IMR-90 (cell line): Measurements from ENCODE around the gene GNAT1. TPM values are rescaled to one million over a fixed set of nuclear protein-coding genes. Genes with fewer than 3 reads are reported as not detected.

Experiments
- ATAC-seq: fragments of 200-7000 bp; cut with Tn5 transposase; 2 replicates; pipeline ENCODE4 v1.9.1; 2020; ENCODE audit warnings: low read depth, mild to moderate bottlenecking, moderate library complexity
- BruUV-seq: library from RNA; stranded (reverse); fragments of 400-500 nt; replicated peaks from 2 replicates; lab custom pipeline; 2021; lab: Mats Ljungman, UMichigan
- CTCF ChIA-PET: fragments of 300-600 bp; formaldehyde crosslinking; extraction: SDS; loops from one replicate; lab custom pipeline; 2021; ENCODE audit warnings: antibody characterized with exemption; lab: Yijun Ruan, JAX
- POLR2A ChIA-PET: fragments of 300-600 bp; sonication (Branson Sonifier 250); formaldehyde crosslinking; loops from one replicate; lab custom pipeline; 2022; ENCODE audit warnings: antibody characterized with exemption; ENCODE audit not compliant: unreplicated experiment; lab: Charles Lee
- DNase-seq: peaks from one replicate; pipeline ENCODE4 v3.0.0; 2013
- H2AFZ ChIP-seq: replicated peaks from 2 replicates; pipeline ENCODE3; 2013; ENCODE audit warnings: low read length, mild to moderate bottlenecking; ENCODE audit not compliant: poor library complexity
- H2AK5ac ChIP-seq: 2 replicates; pipeline ENCODE4 v1.6.1; 2013; ENCODE audit warnings: low read depth, low read length, inconsistent platforms
- H2AK9ac ChIP-seq: replicated peaks from 2 replicates; pipeline ENCODE3; 2013; ENCODE audit warnings: mild to moderate bottlenecking, low read depth, low read length, moderate library complexity; ENCODE audit not compliant: poor library complexity
- H2BK120ac ChIP-seq: 2 replicates; pipeline ENCODE4 v1.6.1; 2013; ENCODE audit warnings: low read depth, low read length, inconsistent platforms
- H2BK15ac ChIP-seq: 3 replicates; pipeline ENCODE4 v1.6.1; 2013; ENCODE audit warnings: low read depth, low read length, inconsistent platforms
- H2BK20ac ChIP-seq: 2 replicates; pipeline ENCODE4 v1.6.1; 2013; ENCODE audit warnings: low read depth, mild to moderate bottlenecking, inconsistent platforms, low read length, moderate library complexity
- H2BK5ac ChIP-seq: 2 replicates; pipeline ENCODE4 v1.6.1; 2013; ENCODE audit warnings: mild to moderate bottlenecking, low read depth, low read length, inconsistent platforms; ENCODE audit not compliant: poor library complexity, severe bottlenecking
- H3K14ac ChIP-seq: replicated peaks from 2 replicates; pipeline ENCODE4 v1.6.1; 2013; ENCODE audit warnings: low read depth, low read length, inconsistent platforms
- H3K18ac ChIP-seq: 2 replicates; pipeline ENCODE4 v1.6.1; 2013; ENCODE audit warnings: low read depth, low read length, control low read depth
- H3K23ac ChIP-seq: 2 replicates; pipeline ENCODE4 v1.6.1; 2013; ENCODE audit warnings: low read depth, low read length, inconsistent platforms
- H3K27ac ChIP-seq: 2 replicates; pipeline ENCODE4 v1.5.1; 2013; ENCODE audit warnings: mild to moderate bottlenecking, control low read depth, low read length; ENCODE audit not compliant: insufficient read depth
- H3K27me3 ChIP-seq: 2 replicates; pipeline ENCODE4 v1.6.1; 2013; ENCODE audit warnings: low read length; ENCODE audit not compliant: control insufficient read depth, insufficient read depth
- H3K36me3 ChIP-seq: 2 replicates; pipeline ENCODE4 v1.6.1; 2013; ENCODE audit warnings: low read length, mixed read lengths; ENCODE audit not compliant: control insufficient read depth, insufficient read depth
- H3K4ac ChIP-seq: 2 replicates; pipeline ENCODE4 v1.6.1; 2013; ENCODE audit warnings: low read depth, low read length, inconsistent platforms
- H3K4me1 ChIP-seq: 2 replicates; pipeline ENCODE4 v1.6.1; 2013; ENCODE audit warnings: low read length, mixed read lengths; ENCODE audit not compliant: control insufficient read depth, insufficient read depth
- H3K4me2 ChIP-seq: 2 replicates; pipeline ENCODE4 v1.6.1; 2013; ENCODE audit warnings: low read depth, mild to moderate bottlenecking, control low read depth, low read length, moderate library complexity
- H3K4me3 ChIP-seq: 2 replicates; pipeline ENCODE4 v1.5.1; 2013; ENCODE audit warnings: low read depth, mild to moderate bottlenecking, control low read depth, low read length, moderate library complexity; ENCODE audit not compliant: insufficient read depth
- H3K56ac ChIP-seq: 2 replicates; pipeline ENCODE4 v1.6.1; 2013; ENCODE audit warnings: low read length, inconsistent platforms; ENCODE audit not compliant: insufficient read depth; ENCODE audit errors: extremely low read depth
- H3K79me1 ChIP-seq, 2 experiments: 2 replicates each; pipeline ENCODE4 v1.6.1; 2013; ENCODE audit warnings: low read length in 2 of 2, inconsistent platforms in 1 of 2, low read depth in 1 of 2
- H3K9ac ChIP-seq: 2 replicates; pipeline ENCODE4 v1.6.1; 2013; ENCODE audit warnings: low read depth, low read length, control low read depth
- H3K9me1 ChIP-seq: 2 replicates; pipeline ENCODE4 v1.6.1; 2013; ENCODE audit warnings: low read length, inconsistent platforms; ENCODE audit not compliant: insufficient read depth
- H3K9me3 ChIP-seq: 2 replicates; pipeline ENCODE4 v1.6.1; 2013; ENCODE audit warnings: low read length; ENCODE audit not compliant: control insufficient read depth, insufficient read depth
- H4K20me1 ChIP-seq: 2 replicates; pipeline ENCODE4 v1.6.1; 2013; ENCODE audit warnings: low read length, inconsistent platforms; ENCODE audit not compliant: insufficient read depth
- H4K5ac ChIP-seq: 2 replicates; pipeline ENCODE4 v1.6.1; 2013; ENCODE audit warnings: mild to moderate bottlenecking, low read depth, low read length, control low read depth
- H4K8ac ChIP-seq, 2 experiments: 2 replicates each; pipeline ENCODE4 v1.6.1; 2013; ENCODE audit warnings: low read depth in 2 of 2, low read length in 2 of 2, control low read depth in 1 of 2, inconsistent platforms in 1 of 2
- H4K91ac ChIP-seq: 2 replicates; pipeline ENCODE4 v1.6.1; 2013; ENCODE audit warnings: low read depth, low read length, inconsistent platforms; ENCODE audit not compliant: insufficient read depth
- CEBPB ChIP-seq: IDR thresholded peaks from 2 replicates; pipeline ENCODE4 v1.6.1; 2012; ENCODE audit warnings: low read depth, low read length, improper control_type of control experiment
- CTCF ChIP-seq: conservative IDR thresholded peaks from 2 replicates; pipeline ENCODE4 v1.5.1; 2012; ENCODE audit warnings: mild to moderate bottlenecking, low read depth, low read length, improper control_type of control experiment
- ELK1 ChIP-seq: fragments of 150-350 bp; IDR thresholded peaks from 2 replicates; pipeline ENCODE4 v1.6.1; 2016; ENCODE audit warnings: low read depth, mild to moderate bottlenecking, low read length, moderate library complexity, borderline replicate concordance
- MAFK ChIP-seq: IDR thresholded peaks from 2 replicates; pipeline ENCODE4 v1.6.1; 2012; ENCODE audit warnings: low read depth, low read length, improper control_type of control experiment
- MAZ ChIP-seq: IDR thresholded peaks from 2 replicates; pipeline ENCODE4 v1.6.1; 2012; ENCODE audit warnings: low read depth, mild to moderate bottlenecking, low read length, improper control_type of control experiment, moderate library complexity, borderline replicate concordance
- MXI1 ChIP-seq: IDR thresholded peaks from 2 replicates; pipeline ENCODE4 v1.6.1; 2012; ENCODE audit warnings: low read depth, mild to moderate bottlenecking, low read length, moderate library complexity, borderline replicate concordance
- NFE2L2 ChIP-seq: fragments of 150-350 bp; IDR thresholded peaks from 2 replicates; pipeline ENCODE4 v1.6.1; 2016; ENCODE audit warnings: low read depth, mild to moderate bottlenecking, low read length
- POLR2A ChIP-seq: IDR thresholded peaks from 2 replicates; pipeline ENCODE4 v1.6.1; 2012; ENCODE audit warnings: mild to moderate bottlenecking, low read depth, low read length
- RAD21 ChIP-seq: IDR thresholded peaks from 2 replicates; pipeline ENCODE4 v1.6.1; 2012; ENCODE audit warnings: low read length, improper control_type of control experiment
- RFX5 ChIP-seq: IDR thresholded peaks from 2 replicates; pipeline ENCODE4 v1.8.0; 2012; ENCODE audit warnings: low read depth, mild to moderate bottlenecking, low read length, moderate library complexity
- SMC3 ChIP-seq: fragments of 150-350 bp; IDR thresholded peaks from 2 replicates; pipeline ENCODE4 v1.6.1; 2016; ENCODE audit warnings: low read depth, mild to moderate bottlenecking, antibody characterized with exemption, low read length, moderate library complexity
- WGBS, 2 experiments: methylation state at CpG; one replicate each; pipeline versions ENCODE4 v1.1.5 to v1.1.7; 2013; ENCODE audit warnings: missing lambda C conversion rate in 2 of 2; ENCODE audit not compliant: insufficient read length in 1 of 2; ENCODE audit errors: extremely low coverage in 2 of 2; 5-methylcytosine and 5-hydroxymethylcytosine counted together
- dilution Hi-C: fragments of 300-500 bp; cut with HindIII; formaldehyde crosslinking; loops from one replicate; pipeline ENCODE4 v1.14.3; 2018; ENCODE audit warnings: low sequenced_read_pairs; ENCODE audit not compliant: unreplicated experiment
- in situ Hi-C: fragments of 300-500 bp; cut with MboI; formaldehyde crosslinking; loops from 3 replicates; pipeline ENCODE4 v1.14.3; 2019; ENCODE audit warnings: low sequenced_read_pairs, inconsistent platforms, mixed read lengths
- intact Hi-C: fragments of 100-400 bp; cut with micrococcal nuclease; formaldehyde crosslinking; loops from 2 replicates; pipeline ENCODE4 v1.10.0; 2022
- polyA plus RNA-seq, 3 experiments: library from polyadenylated mRNA; depleted of rRNA; stranded (reverse); fragments of >200 nt; gene quantifications; 2 replicates each; pipeline ENCODE4 v1.2.3, GENCODE V29; 2012; ENCODE audit warnings: low replicate concordance in 1 of 3
- total RNA-seq: library from RNA; depleted of rRNA; stranded (reverse); fragments of >200 nt; gene quantifications from 2 replicates; pipeline ENCODE4 v1.2.3, GENCODE V29; 2012
- TF ChIP-seq, protein P1 (sequence below): fragments of 150-350 bp; IDR thresholded peaks from 2 replicates; pipeline ENCODE4 v1.6.1; 2017; ENCODE audit warnings: mild to moderate bottlenecking, antibody characterized with exemption, low read length, low read depth

GNAT1 gene
- total and polyA plus RNA-seq, 2 of the 4 experiments (the other 2 are of a cell fraction): not detected

DNA sequence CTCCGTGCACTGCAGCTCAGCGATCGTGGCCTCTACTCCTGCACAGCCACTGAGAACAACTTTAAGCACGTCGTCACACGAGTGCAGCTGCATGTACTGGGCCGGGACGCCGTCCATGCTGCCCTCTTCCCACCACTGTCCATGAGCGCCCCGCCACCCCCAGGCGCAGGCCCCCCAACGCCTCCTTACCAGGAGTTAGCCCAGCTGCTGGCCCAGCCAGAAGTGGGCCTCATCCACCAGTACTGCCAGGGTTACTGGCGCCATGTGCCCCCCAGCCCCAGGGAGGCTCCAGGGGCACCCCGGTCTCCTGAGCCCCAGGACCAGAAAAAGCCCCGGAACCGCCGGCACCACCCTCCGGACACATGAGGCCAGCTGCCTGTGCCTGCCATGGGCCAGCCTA lies 3.7 kb upstream of the GNAT1 start:
- H3K27me3 ChIP-seq: peaks cover under 1% of the 10 kb centered on the region; the same call in 1 of the 2 replicates
- CTCF ChIA-PET: interaction anchor here (1.8 kb wide), 1 partner anchor 65 kb away, joined by 8 read pairs; no protein-coding TSS in a partner anchor
- no peaks in the 10 kb centered on the region for H3K79me1 ChIP-seq
- H3K4me1 ChIP-seq: no peaks in the 10 kb centered on the region
- H3K9me1 ChIP-seq: no peaks in the 10 kb centered on the region
- no peaks in the 10 kb centered on the region for H3K9me3 ChIP-seq
- H3K27ac ChIP-seq: no peak overlapping the region
- no peak overlapping the region for H4K91ac ChIP-seq
- BruUV-seq: no TSS peak
- H3K18ac ChIP-seq: no peak overlapping the region
- no peak overlapping the region for H3K23ac ChIP-seq
- H3K4me3 ChIP-seq: no peak overlapping the region
- ATAC-seq (no peak), DNase-seq (no peak)
- in situ Hi-C loops: no loop called here
- H2BK15ac ChIP-seq: no peak overlapping the region
- 98% methylated on average over 4 of the region's 19 CpGs; no CpG with 5 or more reads in 1 of the 2 experiments for WGBS, 2 experiments
- TF ChIP-seq MXI1: no peak
- no peak for TF ChIP-seq SMC3
- no peak for TF ChIP-seq RAD21
- no peak for TF ChIP-seq CTCF
- TF ChIP-seq MAZ: no peak
- TF ChIP-seq RFX5: no peak
- no peak for TF ChIP-seq CEBPB
- TF ChIP-seq, protein P1, sequence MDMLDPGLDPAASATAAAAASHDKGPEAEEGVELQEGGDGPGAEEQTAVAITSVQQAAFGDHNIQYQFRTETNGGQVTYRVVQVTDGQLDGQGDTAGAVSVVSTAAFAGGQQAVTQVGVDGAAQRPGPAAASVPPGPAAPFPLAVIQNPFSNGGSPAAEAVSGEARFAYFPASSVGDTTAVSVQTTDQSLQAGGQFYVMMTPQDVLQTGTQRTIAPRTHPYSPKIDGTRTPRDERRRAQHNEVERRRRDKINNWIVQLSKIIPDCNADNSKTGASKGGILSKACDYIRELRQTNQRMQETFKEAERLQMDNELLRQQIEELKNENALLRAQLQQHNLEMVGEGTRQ: no peak
- no peak for TF ChIP-seq NFE2L2
- TF ChIP-seq POLR2A: no peak
- TF ChIP-seq MAFK: no peak
- TF ChIP-seq ELK1: no peak
- dilution Hi-C loops: no loop called here
- H3K9ac ChIP-seq: no peak overlapping the region
- no peak overlapping the region for H2BK20ac ChIP-seq
- H2BK120ac ChIP-seq: no peak overlapping the region
- no peak overlapping the region for H3K14ac ChIP-seq
- no peak overlapping the region for H2BK5ac ChIP-seq
- H3K56ac ChIP-seq: no peak overlapping the region
- H3K36me3 ChIP-seq: peaks cover 25% of the 10 kb centered on the region; the same call in 1 of the 2 replicates
- H4K20me1 ChIP-seq: peaks cover 4% of the 10 kb centered on the region; the same call in 1 of the 2 replicates
- no peak overlapping the region for H2AK9ac ChIP-seq
- H2AFZ ChIP-seq: no peak overlapping the region
- intact Hi-C loops: no loop called here
- H4K5ac ChIP-seq: no peak overlapping the region
- no peak overlapping the region for H2AK5ac ChIP-seq
- H3K4me2 ChIP-seq: no peak overlapping the region
- no peak overlapping the region for H3K4ac ChIP-seq
- POLR2A ChIA-PET: no interaction called here
- H4K8ac ChIP-seq: no peak overlapping the region
